ENCODE measurements around the gene ZFP36. TPM values are rescaled to one million over a fixed set of nuclear protein-coding genes. Genes with fewer than 3 reads are reported as not detected.

The ZFP36 gene
- total and polyA plus RNA-seq, 2 of the 8 experiments (the other 6 are each of a cell fraction or from before 2014, with no cell fraction given) = 4.0 to 10.9 TPM

DNA sequence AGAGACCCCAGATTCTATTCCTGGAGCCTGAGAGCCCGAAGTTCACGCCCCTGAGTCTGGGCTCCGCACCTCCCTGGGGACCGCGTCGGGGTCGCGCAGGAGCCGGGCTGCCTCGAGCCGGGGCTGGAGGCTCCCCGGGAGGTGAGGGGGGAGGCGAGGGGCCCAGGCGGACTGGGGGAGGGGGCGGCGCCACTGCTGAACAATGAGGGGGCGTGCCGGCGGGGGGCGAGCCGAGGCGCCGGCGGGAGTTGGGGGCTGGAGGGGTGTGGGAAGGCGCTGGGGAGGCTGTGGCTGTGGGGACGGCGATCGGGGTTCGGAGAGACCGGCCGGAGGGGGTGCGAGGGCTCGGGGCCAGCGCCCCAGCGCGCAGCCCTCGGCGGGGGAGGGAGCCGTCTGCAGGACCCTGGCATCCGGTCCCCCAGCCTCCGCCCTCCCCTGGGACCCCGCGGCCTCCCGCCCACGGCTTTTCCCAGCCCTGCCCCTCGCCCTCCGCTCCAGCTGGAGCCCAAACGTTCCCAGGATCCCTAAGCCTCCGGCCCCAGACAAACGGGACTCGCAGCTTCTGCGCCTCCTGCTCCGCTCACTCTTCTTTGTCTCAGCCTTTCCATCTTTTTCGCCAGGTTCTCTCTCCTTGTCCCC lies 6.7 kb downstream of the ZFP36 start:
- peak overlapping the region; percentile 8 for H3K4ac ChIP-seq (replicated peaks; ENCODE audit: insufficient read length, low read depth, low read length)
- no peak for FAIRE-seq
- peak overlapping the region; percentile 93 for H2BK5ac ChIP-seq (ENCODE audit: low read depth, low read length)
- 0 out of 2 replicates have a peak overlapping the region, but pooled peaks have one; percentile 39 for H2AK5ac ChIP-seq (ENCODE audit: low read depth, low read length)
- H2BK20ac ChIP-seq (ENCODE audit: low read length) = no peak overlapping the region
- no peak overlapping the region for H2AFZ ChIP-seq (ENCODE audit: low read length)
- no peak overlapping the region for H3K23ac ChIP-seq (ENCODE audit: insufficient read length)
- H3K79me1 ChIP-seq (ENCODE audit: low read depth, low read length) = no peaks in the 10 kb centered on the region; the same call in 1 of the 2 replicates
- peak; percentile 30 to 79; a peak in 1 of 4 replicates for TF ChIP-seq SIN3A (conservative IDR thresholded peaks at IDR 0.05 in 1 of 2, IDR thresholded peaks at IDR 0.05 in 1 of 2; ENCODE audit: low read depth in 1 of 2, low read length in 2 of 2)
- TF ChIP-seq, protein P1, sequence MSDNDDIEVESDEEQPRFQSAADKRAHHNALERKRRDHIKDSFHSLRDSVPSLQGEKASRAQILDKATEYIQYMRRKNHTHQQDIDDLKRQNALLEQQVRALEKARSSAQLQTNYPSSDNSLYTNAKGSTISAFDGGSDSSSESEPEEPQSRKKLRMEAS (IDR thresholded peaks at IDR 0.05) = 0 out of 2 replicates have a peak, but pooled peaks have one; percentile 9
- TF ChIP-seq RFX5 (IDR thresholded peaks at IDR 0.05; ENCODE audit: borderline replicate concordance, low read depth, low read length) = no peak
- TF ChIP-seq EGR1 (IDR thresholded peaks at IDR 0.05; ENCODE audit: borderline replicate concordance, low read depth, low read length) = peak; percentile 87
- peak in 1 of 2 experiments; percentile 65; a peak in 1 of 3 replicates for TF ChIP-seq EP300 (IDR thresholded peaks at IDR 0.05; ENCODE audit: borderline replicate concordance in 1 of 2, low read depth in 2 of 2, low read length in 2 of 2)
- TF ChIP-seq, protein P2, sequence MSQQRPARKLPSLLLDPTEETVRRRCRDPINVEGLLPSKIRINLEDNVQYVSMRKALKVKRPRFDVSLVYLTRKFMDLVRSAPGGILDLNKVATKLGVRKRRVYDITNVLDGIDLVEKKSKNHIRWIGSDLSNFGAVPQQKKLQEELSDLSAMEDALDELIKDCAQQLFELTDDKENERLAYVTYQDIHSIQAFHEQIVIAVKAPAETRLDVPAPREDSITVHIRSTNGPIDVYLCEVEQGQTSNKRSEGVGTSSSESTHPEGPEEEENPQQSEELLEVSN (IDR thresholded peaks at IDR 0.05) = no peak
- TF ChIP-seq POLR2AphosphoS5 (IDR thresholded peaks at IDR 0.05; ENCODE audit: low read depth, low read length) = peak; percentile 56; the same call in 1 of the 2 replicates
- WGBS, 2 experiments (ENCODE audit: extremely low coverage in 1 of 2, insufficient coverage in 1 of 2, insufficient read length in 1 of 2, insufficient replicate concordance in 2 of 2, low coverage in 1 of 2, low lambda C conversion rate in 2 of 2, missing lambda C conversion rate in 1 of 2) = 4% methylated on average over 11 of the region's 54 CpGs; no CpG with 5 or more reads in 1 of the 2 experiments
- peak overlapping the region; percentile 29; the same call in 1 of the 2 replicates for H2BK15ac ChIP-seq (ENCODE audit: low read length)
- H4K20me1 ChIP-seq (replicated peaks in 1 of 2; ENCODE audit: control insufficient read depth in 1 of 2, insufficient read depth in 2 of 2, low read length in 2 of 2) = peaks cover 5 to 22% of the 10 kb centered on the region in 2 experiments
- H4K8ac ChIP-seq (ENCODE audit: extremely low read depth, insufficient read depth, low read length) = peak overlapping the region; percentile 80; the same call in 1 of the 2 replicates
- peak overlapping the region; percentile 41 to 84 (median 72) for H3K9ac ChIP-seq (replicated peaks in 1 of 4; ENCODE audit: extremely low read depth in 1 of 4, low read depth in 3 of 4, low read length in 3 of 4)
- H3K4me2 ChIP-seq (ENCODE audit: insufficient read depth in 1 of 2, low read depth in 2 of 2, low read length in 2 of 2) = peak overlapping the region; percentile 84 to 86
- peak overlapping the region; percentile 88 for H3K56ac ChIP-seq (replicated peaks; ENCODE audit: insufficient read length, low read depth, low read length)
- H3K79me2 ChIP-seq (ENCODE audit: control insufficient read depth in 1 of 2, insufficient read depth in 2 of 2, low read length in 2 of 2) = peaks cover 6 to 23% of the 10 kb centered on the region in 2 experiments; a peak in 3 of 4 replicates
- POLR2A ChIA-PET (ENCODE audit: partially characterized antibody) = interaction anchor here (0.9 to 25.7 kb wide), 11 partner anchors 8 to 102 kb away, joined by 3 to 1154 read pairs (median 6); partner anchors contain the start of genes MED29, PAF1, RPS16 and SAMD4B
- CTCF ChIA-PET (ENCODE audit: partially characterized antibody) = interaction anchor here (0.6 to 2.3 kb wide), 11 partner anchors 11 to 106 kb away, joined by 4 to 13 read pairs (median 6); partner anchors contain the start of gene SELENOV
- H3K27me3 ChIP-seq (replicated peaks in 1 of 4; ENCODE audit: control insufficient read depth in 3 of 4, extremely low read depth in 1 of 4, insufficient read depth in 3 of 4, low read length in 3 of 4) = no peaks in the 10 kb centered on the region
- H3K23me2 ChIP-seq (ENCODE audit: low read depth, low read length) = peaks cover 16% of the 10 kb centered on the region
- no peak overlapping the region for H3K14ac ChIP-seq (ENCODE audit: insufficient read length)
- H3K27ac ChIP-seq (ENCODE audit: low read depth, low read length) = peak overlapping the region; percentile 83
- peaks cover 9 to 33% (median 15%) of the 10 kb centered on the region in 4 experiments; a peak in 6 of 7 replicates for H3K4me1 ChIP-seq (replicated peaks in 1 of 4; ENCODE audit: control insufficient read depth in 3 of 4, insufficient read depth in 4 of 4, low read length in 3 of 4)
- peak overlapping the region; percentile 93 for H3K18ac ChIP-seq (ENCODE audit: extremely low read depth, low read length)
- peaks cover 0 to 10% (median 2%) of the 10 kb centered on the region in 4 experiments; a peak in 3 of 8 replicates for H3K36me3 ChIP-seq (ENCODE audit: control insufficient read depth in 2 of 4, insufficient read depth in 4 of 4, low read length in 3 of 4)
- peak overlapping the region; percentile 70 for H4K5ac ChIP-seq (ENCODE audit: insufficient read length, low read depth, low read length)
- H4K91ac ChIP-seq (replicated peaks; ENCODE audit: insufficient read length, low read length) = peak overlapping the region; percentile 76
- peak in 1 of 2 experiments; percentile 72 for DNase-seq (ENCODE audit: low read depth in 1 of 2, low spot score in 2 of 2)
- no peaks in the 10 kb centered on the region for H3K9me3 ChIP-seq (ENCODE audit: insufficient read depth in 2 of 2, low read depth in 1 of 2, low read length in 1 of 2)
- H3K4me3 ChIP-seq (ENCODE audit: extremely low read depth in 1 of 4, insufficient read depth in 2 of 4, low read depth in 3 of 4, low read length in 4 of 4) = peak overlapping the region; percentile 66 to 97 (median 92)
- 0 out of 2 replicates have a peak overlapping the region, but pooled peaks have one; percentile 60 for H2BK12ac ChIP-seq (ENCODE audit: low read depth, low read length)
- no peak overlapping the region for H2BK120ac ChIP-seq (replicated peaks; ENCODE audit: low read depth, low read length)

All from H1 (cell line).